HG02623 (cell line): ENCODE data around the gene MEF2C.

Source experiments
- ATAC-seq: cut with Tn5 transposase; IDR thresholded peaks from one replicate; pipeline ENCODE4 v1.9.1; 2021; ENCODE audit warnings: moderate library complexity; ENCODE audit not compliant: unreplicated experiment

MEF2C gene

DNA sequence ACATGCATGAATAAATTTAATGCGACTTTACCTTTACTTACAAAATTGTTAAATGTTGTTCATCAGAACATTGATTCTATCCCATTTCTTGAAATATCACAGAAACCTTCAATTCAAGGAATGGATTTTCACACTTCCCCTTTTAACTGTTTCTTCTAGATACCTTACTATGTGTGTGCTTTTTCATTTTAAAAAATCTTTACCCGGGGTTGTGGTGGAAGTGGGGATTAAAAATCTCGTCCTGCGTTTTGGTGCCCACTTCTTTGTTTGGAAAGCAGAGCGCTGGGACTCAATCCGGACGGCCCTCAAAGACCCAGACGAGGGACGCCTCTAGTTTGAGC, 5.8 kb upstream of the MEF2C start:
- peak; percentile 0 for ATAC-seq

DNA sequence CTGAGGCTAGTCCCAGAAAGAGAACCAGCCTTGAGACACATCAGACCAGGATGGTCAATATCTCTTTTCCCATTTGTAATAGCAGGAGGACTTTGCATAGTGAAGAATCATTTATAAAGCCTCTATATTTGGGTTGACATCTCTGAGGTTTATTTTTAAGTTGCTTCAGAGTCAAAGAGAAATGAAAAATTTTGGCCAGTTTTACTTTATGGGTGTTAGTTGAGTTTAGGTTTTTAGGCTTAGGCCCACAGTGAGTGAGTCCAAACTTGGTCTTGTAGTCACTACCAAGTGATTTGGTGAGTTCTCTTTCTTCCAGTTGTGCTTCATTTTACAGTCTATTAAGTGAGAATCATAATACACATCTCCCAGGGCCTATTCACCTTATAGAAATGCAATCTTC, 5.3 kb upstream of the MEF2C start:
- ATAC-seq = no peak

DNA sequence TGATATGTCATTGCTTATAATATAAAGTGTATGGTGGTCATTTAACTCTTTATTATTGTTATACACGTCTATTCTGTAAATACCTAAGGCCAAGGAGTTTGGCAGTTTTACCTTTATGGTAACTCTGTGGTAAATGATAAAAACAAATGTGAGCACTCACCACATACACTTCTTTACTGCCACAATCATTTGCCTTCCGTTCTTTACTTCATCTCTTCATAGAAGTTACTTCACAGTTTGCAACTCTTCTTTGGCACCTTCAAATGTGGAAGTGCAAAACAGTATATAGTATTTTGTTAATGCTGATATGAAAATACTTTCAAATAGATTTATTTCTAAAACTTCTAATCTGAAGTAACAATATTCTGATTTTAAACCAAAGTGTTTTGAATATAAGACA, 4.4 kb upstream of the MEF2C start:
- no peak for ATAC-seq

- ATAC-seq = peak; percentile 17
These were observed 3.9 kb upstream of the MEF2C start for GRCh38 chr5:88886746-88887341.

GRCh38 chr5:88886252-88886651, 3.3 kb upstream of the MEF2C start:
- no peak for ATAC-seq

GRCh38 chr5:88885002-88885401, 2.0 kb upstream of the MEF2C start:
- ATAC-seq = no peak

- no peak for ATAC-seq
These were observed 1.6 kb upstream of the MEF2C start for GRCh38 chr5:88884608-88884877.

GRCh38 chr5:88883836-88884607, 1.0 kb upstream of the MEF2C start:
- peak; percentile 18 for ATAC-seq

DNA sequence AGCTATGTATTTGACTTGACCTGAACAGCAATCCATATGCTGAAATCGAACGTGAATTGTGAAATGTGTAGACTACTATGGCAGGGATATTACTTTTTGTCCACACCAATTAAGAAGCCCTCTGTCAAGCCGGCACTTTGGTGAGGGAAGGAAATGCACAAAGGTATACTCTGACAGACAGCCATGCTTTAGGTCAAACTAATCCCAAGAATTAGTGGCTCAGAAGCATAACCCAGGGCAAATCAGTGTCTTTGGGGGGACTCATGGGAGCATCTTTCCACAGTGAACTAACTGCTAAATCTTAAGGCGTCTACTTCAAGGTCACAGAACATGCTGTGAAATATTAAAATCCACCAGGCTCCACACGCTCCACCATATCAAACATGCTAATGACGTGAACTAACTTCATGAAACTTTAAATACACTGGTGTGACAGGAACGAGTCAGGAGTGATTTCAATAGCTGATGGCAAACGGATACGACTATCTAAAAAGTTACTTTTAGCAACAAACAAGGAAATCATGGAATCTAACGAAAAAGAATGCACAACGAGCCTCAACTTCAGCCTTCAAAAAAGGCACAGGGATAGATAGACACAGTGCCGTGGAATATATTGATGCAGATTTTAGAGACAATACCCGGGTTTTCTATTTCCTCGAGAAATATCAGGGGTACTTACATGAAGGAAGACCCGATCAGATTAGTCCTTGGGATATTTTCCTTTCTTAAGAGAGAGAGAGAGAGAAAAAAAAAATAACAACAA, 527 bp downstream of the MEF2C start:
- no peak for ATAC-seq

GRCh38 chr5:88881571-88881971, 1.4 kb downstream of the MEF2C start:
- ATAC-seq = no peak

- no peak for ATAC-seq
These were observed 2.8 kb downstream of the MEF2C start for GRCh38 chr5:88880201-88880600.

DNA sequence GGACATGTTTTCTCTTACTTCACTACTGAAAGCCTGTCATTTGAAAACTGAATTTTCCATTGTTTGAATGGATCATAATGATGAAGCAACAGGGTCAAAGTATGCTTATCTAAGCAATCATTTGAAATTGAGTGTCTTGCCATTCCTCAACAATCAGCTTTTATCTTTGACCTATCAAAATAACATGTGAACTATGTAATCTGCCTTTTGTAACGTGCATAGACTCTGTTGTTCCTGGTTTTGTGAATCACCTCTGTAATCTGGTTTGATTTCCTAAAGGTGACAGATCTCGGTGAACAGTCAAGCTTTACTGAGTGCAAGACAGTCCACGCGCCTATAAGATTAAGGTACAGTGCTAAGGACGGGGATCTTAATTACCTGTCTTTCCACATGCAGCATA, 3.3 kb downstream of the MEF2C start:
- ATAC-seq = no peak

DNA sequence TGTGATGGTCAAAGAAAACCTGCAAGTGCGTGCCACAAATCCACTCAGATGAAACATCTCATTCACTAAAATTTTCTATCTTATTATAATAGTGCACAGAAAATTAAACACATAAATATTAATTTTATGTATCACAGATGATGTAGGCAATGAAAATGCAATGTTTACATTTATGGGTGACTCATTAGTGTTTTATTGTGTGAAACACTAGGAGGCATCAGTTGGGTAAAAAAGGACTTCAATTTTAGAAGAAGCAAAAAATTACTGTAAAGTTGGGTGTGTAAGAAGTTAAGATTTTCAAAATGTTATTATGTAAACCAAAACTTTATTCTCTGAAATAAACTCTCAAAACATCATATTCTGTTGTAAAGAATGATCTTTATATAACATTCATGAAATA, 4.0 kb downstream of the MEF2C start:
- no peak for ATAC-seq

GRCh38 chr5:88877826-88878225, 5.2 kb downstream of the MEF2C start:
- no peak for ATAC-seq

GRCh38 chr5:88876714-88877113, 6.3 kb downstream of the MEF2C start:
- ATAC-seq = no peak

DNA sequence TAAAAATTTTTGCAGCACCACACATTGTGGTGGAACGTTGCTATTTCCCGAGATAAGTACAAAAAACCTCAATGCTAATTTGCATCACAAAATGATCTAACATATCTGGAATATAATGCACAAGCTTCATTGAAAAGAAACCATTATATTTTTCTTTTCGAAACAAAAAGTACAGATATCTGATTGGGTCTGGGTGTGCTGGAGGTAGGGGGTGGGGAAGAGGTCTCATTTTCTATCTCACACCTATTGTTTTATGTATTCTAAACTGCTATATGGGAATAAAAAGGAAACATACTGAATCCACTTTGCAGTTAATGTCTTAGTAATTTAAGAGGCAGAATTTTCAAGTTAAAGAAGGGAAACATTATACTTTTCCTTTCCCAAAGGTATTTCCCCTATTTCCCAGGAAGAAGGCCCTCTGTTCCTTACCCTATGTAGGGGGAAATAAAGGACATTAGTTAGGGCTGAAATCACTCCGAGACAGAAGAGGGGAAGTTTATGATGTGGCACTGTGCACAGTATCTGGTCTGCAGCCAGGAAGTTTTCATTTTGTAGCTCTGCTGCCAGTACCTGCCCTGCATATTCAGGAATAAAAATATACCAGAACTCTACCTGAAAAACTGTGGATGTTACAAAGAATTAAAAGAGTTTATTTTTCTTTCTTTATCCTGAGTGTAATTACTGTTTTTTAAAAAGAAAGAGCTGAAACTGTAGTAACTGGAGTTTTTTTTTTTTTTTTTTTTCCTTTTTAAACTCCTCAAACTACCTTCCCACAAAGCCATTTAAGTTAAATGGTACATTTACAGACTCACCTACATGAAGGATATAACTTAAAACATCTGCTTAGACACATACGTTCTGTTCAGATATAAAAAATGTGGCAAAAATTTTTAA, 7.4 kb downstream of the MEF2C start:
- peak; percentile 38 for ATAC-seq

- no peak for ATAC-seq
These were observed 9.5 kb downstream of the MEF2C start for GRCh38 chr5:88873447-88873846.

GRCh38 chr5:88872971-88873370, 10.0 kb downstream of the MEF2C start:
- no peak for ATAC-seq

DNA sequence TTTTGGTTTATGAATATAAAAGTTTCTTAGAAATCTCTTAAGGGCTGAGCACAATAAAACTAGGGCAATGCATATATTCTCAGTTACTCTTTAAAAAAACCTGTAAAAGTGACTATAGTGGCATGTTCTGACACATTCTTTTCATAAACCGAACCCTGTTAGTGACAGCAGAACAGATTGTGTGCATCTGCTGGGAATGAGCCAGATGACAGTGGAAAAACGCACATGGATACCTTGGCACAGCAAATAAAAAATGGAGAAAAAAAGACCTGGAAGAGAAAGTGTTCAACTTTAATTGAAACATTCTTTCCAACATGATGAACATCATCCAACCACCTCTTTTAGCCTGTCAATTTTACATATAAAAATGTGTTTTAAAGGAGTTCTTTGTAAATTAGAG, 12.7 kb downstream of the MEF2C start:
- ATAC-seq = no peak

- ATAC-seq = no peak
These were observed 14.4 kb downstream of the MEF2C start for GRCh38 chr5:88868468-88869068.

DNA sequence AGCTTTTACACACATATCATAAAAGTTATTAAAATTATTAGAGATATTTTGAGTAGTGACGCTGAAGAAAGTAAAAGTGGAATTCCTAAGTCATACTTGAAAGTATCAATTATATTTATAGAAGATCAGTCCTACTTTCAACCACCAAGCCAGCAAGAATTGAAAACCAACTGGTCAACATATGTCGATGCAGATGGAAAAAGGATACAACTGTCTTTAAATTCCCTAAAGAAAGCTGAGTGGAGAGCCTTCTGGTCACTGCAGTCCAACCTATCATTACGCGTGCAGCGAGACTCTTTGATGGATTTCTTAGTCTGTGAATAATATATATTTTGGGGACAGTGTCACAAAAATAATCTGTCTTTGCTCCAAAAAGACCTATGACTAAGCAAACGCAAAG, 15.3 kb downstream of the MEF2C start:
- ATAC-seq = no peak
